Fibroblast of pulmonary artery (primary cell): ENCODE measurements around the gene SORBS1.

Experiments used
- DNase-seq: peaks from one replicate; pipeline ENCODE4 v3.0.0-alpha.2; 2010; ENCODE audit warnings: low read depth
- H3K4me3 ChIP-seq: replicated peaks from 2 replicates; pipeline ENCODE4 v1.5.1; 2011; ENCODE audit warnings: low read depth, mild to moderate bottlenecking, control low read depth, low read length, moderate library complexity
- TF ChIP-seq, protein P1 (sequence below): IDR thresholded peaks from 2 replicates; pipeline ENCODE4 v1.5.1; 2011; ENCODE audit warnings: mild to moderate bottlenecking, control low read depth, low read length, inconsistent platforms; ENCODE audit errors: missing control alignments

Gene SORBS1

GRCh38 chr10:95536894-95537541 is 24.2 kb downstream of the SORBS1 start:
- H3K4me3 ChIP-seq: no peak overlapping the region
- DNase-seq: no peak
- TF ChIP-seq, protein P1, sequence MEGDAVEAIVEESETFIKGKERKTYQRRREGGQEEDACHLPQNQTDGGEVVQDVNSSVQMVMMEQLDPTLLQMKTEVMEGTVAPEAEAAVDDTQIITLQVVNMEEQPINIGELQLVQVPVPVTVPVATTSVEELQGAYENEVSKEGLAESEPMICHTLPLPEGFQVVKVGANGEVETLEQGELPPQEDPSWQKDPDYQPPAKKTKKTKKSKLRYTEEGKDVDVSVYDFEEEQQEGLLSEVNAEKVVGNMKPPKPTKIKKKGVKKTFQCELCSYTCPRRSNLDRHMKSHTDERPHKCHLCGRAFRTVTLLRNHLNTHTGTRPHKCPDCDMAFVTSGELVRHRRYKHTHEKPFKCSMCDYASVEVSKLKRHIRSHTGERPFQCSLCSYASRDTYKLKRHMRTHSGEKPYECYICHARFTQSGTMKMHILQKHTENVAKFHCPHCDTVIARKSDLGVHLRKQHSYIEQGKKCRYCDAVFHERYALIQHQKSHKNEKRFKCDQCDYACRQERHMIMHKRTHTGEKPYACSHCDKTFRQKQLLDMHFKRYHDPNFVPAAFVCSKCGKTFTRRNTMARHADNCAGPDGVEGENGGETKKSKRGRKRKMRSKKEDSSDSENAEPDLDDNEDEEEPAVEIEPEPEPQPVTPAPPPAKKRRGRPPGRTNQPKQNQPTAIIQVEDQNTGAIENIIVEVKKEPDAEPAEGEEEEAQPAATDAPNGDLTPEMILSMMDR: no peak

GRCh38 chr10:95536017-95536416 is 25.2 kb downstream of the SORBS1 start:
- peak; percentile 38 for DNase-seq
- H3K4me3 ChIP-seq: no peak overlapping the region
- TF ChIP-seq, protein P1: no peak

DNA sequence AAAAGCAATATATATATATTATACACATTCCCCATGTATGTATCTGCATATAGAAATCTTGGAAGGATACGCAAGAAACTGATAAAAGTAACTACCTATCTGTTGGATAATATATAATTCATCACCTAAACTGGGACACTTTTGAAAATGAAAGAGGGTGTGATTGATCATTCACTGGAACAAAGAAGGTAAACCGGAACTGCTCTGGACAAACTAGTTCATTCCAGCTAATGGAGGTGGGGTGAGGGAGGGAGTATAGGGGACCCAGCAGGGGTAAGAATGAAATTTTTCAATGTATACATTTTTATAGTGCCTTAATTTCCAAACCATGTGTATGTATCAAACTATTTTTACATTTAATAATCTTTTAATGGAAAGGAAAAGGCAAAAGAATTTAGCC is 25.6 kb downstream of the SORBS1 start:
- TF ChIP-seq, protein P1: no peak
- no peak for DNase-seq
- no peak overlapping the region for H3K4me3 ChIP-seq

GRCh38 chr10:95533590-95533989 is 27.6 kb downstream of the SORBS1 start:
- TF ChIP-seq, protein P1: no peak
- no peak for DNase-seq
- H3K4me3 ChIP-seq: no peak overlapping the region

GRCh38 chr10:95532536-95532935 is 28.6 kb downstream of the SORBS1 start:
- H3K4me3 ChIP-seq: no peak overlapping the region
- TF ChIP-seq, protein P1: no peak
- DNase-seq: peak; percentile 15

GRCh38 chr10:95531994-95532399 is 29.2 kb downstream of the SORBS1 start:
- TF ChIP-seq, protein P1: no peak
- DNase-seq: no peak
- H3K4me3 ChIP-seq: no peak overlapping the region
